GM21526 (cell line): ENCODE data around the gene HIVEP3.
A peak's percentile ranks its signal among the peaks of the same experiment; 100 is the strongest.

Experiments
- ATAC-seq: cut with Tn5 transposase; IDR thresholded peaks from one replicate; pipeline ENCODE4 v1.9.1; 2021; ENCODE audit warnings: moderate library complexity; ENCODE audit not compliant: unreplicated experiment, low FRiP score

The HIVEP3 gene

GRCh38 chr1:41894808-41895483 lies 23.8 kb downstream of the HIVEP3 start:
- no peak for ATAC-seq

- ATAC-seq, result no peak
These were observed 24.5 kb downstream of the HIVEP3 start for GRCh38 chr1:41894101-41894807.

- ATAC-seq, result no peak
These were observed 26.4 kb downstream of the HIVEP3 start for GRCh38 chr1:41892301-41892781.

- ATAC-seq, result peak; percentile 86
These were observed 27.4 kb downstream of the HIVEP3 start for GRCh38 chr1:41891199-41891896.

GRCh38 chr1:41890825-41891198 lies 27.9 kb downstream of the HIVEP3 start:
- no peak for ATAC-seq

GRCh38 chr1:41889506-41890414 lies 29.0 kb downstream of the HIVEP3 start:
- no peak for ATAC-seq

GRCh38 chr1:41888756-41889155 lies 30.0 kb downstream of the HIVEP3 start:
- no peak for ATAC-seq

GRCh38 chr1:41887365-41887764 lies 31.4 kb downstream of the HIVEP3 start:
- no peak for ATAC-seq

- no peak for ATAC-seq
These were observed 34.2 kb downstream of the HIVEP3 start for GRCh38 chr1:41884256-41885230.

GRCh38 chr1:41883507-41883906 lies 35.2 kb downstream of the HIVEP3 start:
- ATAC-seq, result no peak

- no peak for ATAC-seq
These were observed 36.2 kb downstream of the HIVEP3 start for GRCh38 chr1:41882486-41882885.

- no peak for ATAC-seq
These were observed 36.6 kb downstream of the HIVEP3 start for GRCh38 chr1:41882068-41882477.

- ATAC-seq, result no peak
These were observed 37.5 kb downstream of the HIVEP3 start for GRCh38 chr1:41880950-41881885.

- ATAC-seq, result no peak
These were observed 38.5 kb downstream of the HIVEP3 start for GRCh38 chr1:41880261-41880660.

- ATAC-seq, result no peak
These were observed 39.1 kb downstream of the HIVEP3 start for GRCh38 chr1:41879617-41880016.

- no peak for ATAC-seq
These were observed 39.8 kb downstream of the HIVEP3 start for GRCh38 chr1:41878911-41879310.

- ATAC-seq, result no peak
These were observed 40.2 kb downstream of the HIVEP3 start for GRCh38 chr1:41878495-41878894.
